BLaER1 treated with 17β-estradiol and CSF1 and Interleukin-3, amounts not matched to agents 10 nM and 100 nM (cell line): ENCODE measurements around the gene CLCF1.
A peak's percentile ranks its signal among the peaks of the same experiment; 100 is the strongest.

Experiments used
- H3K27ac ChIP-seq, 11 experiments: shearing (Covaris generic); formaldehyde crosslinking; 2 replicates each; pipeline ENCODE4 v1.8.1; 2022
- H3K27me3 ChIP-seq, 11 experiments: shearing (Covaris generic); formaldehyde crosslinking; 2 replicates each; pipeline ENCODE4 v1.8.1; 2022
- H3K36me3 ChIP-seq, 11 experiments: shearing (Covaris generic); formaldehyde crosslinking; 2 replicates each; pipeline ENCODE4 v1.8.1; 2022
- H3K4me1 ChIP-seq, 10 experiments: shearing (Covaris generic); formaldehyde crosslinking; 2 replicates each; pipeline ENCODE4 v1.8.1; 2022
- H3K4me2 ChIP-seq, 11 experiments: shearing (Covaris generic); formaldehyde crosslinking; 2 replicates each; pipeline ENCODE4 v1.8.1; 2022
- H3K4me3 ChIP-seq, 10 experiments: shearing (Covaris generic); formaldehyde crosslinking; 2 replicates each; pipeline ENCODE4 v1.8.1; 2022
- H3K9ac ChIP-seq, 11 experiments: shearing (Covaris generic); formaldehyde crosslinking; 2 replicates each; pipeline ENCODE4 v1.8.1; 2022
- H3K9me3 ChIP-seq, 11 experiments: shearing (Covaris generic); formaldehyde crosslinking; replicated peaks in 1 of 11; 2 replicates each; pipeline ENCODE4 v1.8.1; 2022
- H4K20me1 ChIP-seq, 11 experiments: shearing (Covaris generic); formaldehyde crosslinking; 2 replicates each; pipeline ENCODE4 v1.8.1; 2022
- Cebpa-rat ChIP-seq, 11 experiments: shearing (Covaris generic); IDR thresholded peaks; 2 replicates each; pipeline ENCODE4 v1.8.1; 2022

Gene CLCF1

DNA sequence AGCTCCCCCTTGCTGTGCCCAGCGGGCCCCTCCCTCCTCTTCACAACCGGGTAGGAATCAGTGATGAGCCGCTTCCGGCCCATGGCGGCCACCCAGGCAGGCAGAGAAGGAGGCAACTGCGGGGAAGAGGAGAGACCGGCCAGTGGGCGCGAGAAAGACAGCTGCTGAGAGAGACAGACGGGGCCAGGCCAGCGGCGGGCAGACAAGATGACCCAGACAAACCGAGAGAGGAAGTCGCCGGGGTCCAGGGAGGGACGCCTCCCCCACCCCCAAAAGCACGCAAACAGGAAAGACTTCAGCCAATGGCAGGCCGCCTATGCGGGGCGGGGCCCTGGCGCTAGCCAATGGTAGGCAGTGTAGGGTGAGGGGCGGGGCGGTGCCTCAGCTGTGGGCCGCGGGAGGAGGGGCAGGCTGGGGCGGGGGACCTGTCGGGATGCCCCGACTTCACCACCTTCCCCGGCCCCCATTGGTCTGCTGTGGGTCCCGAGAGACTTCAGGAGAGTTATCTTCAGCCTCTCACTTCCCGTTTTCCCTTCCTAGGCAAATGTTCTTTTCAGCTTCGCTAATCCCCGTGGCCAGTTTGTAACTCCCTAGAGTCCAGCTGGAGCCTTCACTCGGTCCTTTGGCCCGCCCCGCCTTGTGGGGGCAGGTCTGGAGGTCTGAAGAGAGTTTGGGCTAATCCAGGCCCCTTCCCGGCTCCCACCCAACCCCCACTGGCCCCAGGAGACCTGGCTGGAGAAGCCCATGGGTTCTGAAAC is 19.9 kb downstream of the CLCF1 start, which contains the start of gene POLD4:
Gene POLD4 (minus strand): TSS at position 230 of the 758 bp plus-strand sequence. CDS start 147 bp downstream, at position 83.
- Histone ChIP-seq H3K27ac (peak within 1 kb of the TSS; percentile 87 to 99 (median 96)), H3K4me3 (peak within 1 kb of the TSS; percentile 60 to 83 (median 70)), H3K4me2 (peak within 1 kb of the TSS; percentile 91 to 100 (median 99)), H3K27me3 (no peaks in the 10 kb centered on the region), H3K9ac (peak within 1 kb of the TSS; percentile 82 to 96 (median 91)), H3K36me3 (no peaks in the 10 kb centered on the region), H4K20me1 (peaks cover 0 to 6% (median 0%) of the 10 kb centered on the region in 11 experiments; a peak in 2 of 22 replicates), H3K9me3 (no peaks in the 10 kb centered on the region), H3K4me1 (peaks cover 71 to 90% (median 84%) of the 10 kb centered on the region in 10 experiments)
- TF ChIP-seq Cebpa-rat (IDR thresholded peaks at IDR 0.05) = no peak

- H3K9ac ChIP-seq = peak overlapping the region; percentile 82 to 96 (median 91)
- no peak for TF ChIP-seq Cebpa-rat (IDR thresholded peaks at IDR 0.05)
- H4K20me1 ChIP-seq = peaks cover 0 to 6% (median 0%) of the 10 kb centered on the region in 11 experiments; a peak in 2 of 22 replicates
- peaks cover 64 to 90% (median 82%) of the 10 kb centered on the region in 10 experiments for H3K4me1 ChIP-seq
- no peaks in the 10 kb centered on the region for H3K27me3 ChIP-seq
- peak overlapping the region; percentile 60 to 83 (median 70) for H3K4me3 ChIP-seq
- no peaks in the 10 kb centered on the region for H3K36me3 ChIP-seq
- peak overlapping the region; percentile 91 to 100 (median 99) for H3K4me2 ChIP-seq
- no peaks in the 10 kb centered on the region for H3K9me3 ChIP-seq
- peak overlapping the region; percentile 87 to 99 (median 96) for H3K27ac ChIP-seq
Measured at GRCh38 chr11:67352546-67353316, 20.7 kb downstream of the CLCF1 start.

DNA sequence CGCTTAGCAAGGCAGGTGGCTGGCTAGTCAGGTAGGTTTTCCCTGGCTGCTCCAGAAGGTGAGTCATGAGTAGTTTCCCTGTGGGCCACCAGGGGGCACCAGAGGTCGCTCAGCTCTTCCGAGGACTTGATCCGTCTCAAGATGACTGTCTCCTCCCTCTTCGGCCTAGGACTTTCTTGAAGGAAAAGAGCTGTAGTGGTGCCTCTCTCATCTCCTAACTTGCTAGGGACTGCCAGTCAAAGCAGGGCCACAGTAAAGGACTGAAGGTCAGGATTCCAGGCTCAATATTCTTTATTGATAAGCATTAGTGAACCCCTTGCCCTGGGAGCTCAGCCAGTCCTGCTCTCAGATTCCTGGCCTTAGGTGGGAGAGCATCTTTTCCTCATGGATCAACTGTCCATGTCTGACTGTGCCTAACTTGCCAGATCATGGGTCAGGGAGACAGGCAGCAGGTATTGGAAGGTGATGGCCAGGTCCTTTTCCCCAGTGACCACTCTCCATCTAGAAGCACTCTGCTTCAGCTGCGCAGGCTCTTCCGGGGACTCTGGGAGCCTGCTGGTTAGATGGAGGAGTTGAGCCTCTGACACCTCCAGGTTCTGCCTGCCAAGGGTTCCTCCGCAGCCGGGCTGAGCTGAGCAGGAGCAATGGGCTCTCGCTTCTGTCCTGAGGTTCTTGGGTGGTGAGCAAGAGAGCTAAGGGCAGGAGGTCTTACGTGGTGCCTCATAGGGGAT is 22.0 kb downstream of the CLCF1 start:
- Histone ChIP-seq H3K27ac (peak overlapping the region in 9 of 11 experiments; percentile 41 to 99 (median 54); a peak in 17 of 22 replicates), H3K36me3 (no peaks in the 10 kb centered on the region), H3K4me3 (peak overlapping the region in 3 of 10 experiments; percentile 14 to 44 (median 36); a peak in 3 of 20 replicates), H3K27me3 (no peaks in the 10 kb centered on the region), H3K9me3 (no peaks in the 10 kb centered on the region), H4K20me1 (peaks cover 0 to 6% (median 0%) of the 10 kb centered on the region in 11 experiments; a peak in 2 of 22 replicates), H3K4me2 (peak overlapping the region; percentile 91 to 100 (median 99)), H3K9ac (peak overlapping the region; percentile 6 to 96 (median 58); a peak in 16 of 22 replicates), H3K4me1 (peaks cover 55 to 79% (median 71%) of the 10 kb centered on the region in 10 experiments)
- TF ChIP-seq Cebpa-rat (IDR thresholded peaks at IDR 0.05) = no peak

DNA sequence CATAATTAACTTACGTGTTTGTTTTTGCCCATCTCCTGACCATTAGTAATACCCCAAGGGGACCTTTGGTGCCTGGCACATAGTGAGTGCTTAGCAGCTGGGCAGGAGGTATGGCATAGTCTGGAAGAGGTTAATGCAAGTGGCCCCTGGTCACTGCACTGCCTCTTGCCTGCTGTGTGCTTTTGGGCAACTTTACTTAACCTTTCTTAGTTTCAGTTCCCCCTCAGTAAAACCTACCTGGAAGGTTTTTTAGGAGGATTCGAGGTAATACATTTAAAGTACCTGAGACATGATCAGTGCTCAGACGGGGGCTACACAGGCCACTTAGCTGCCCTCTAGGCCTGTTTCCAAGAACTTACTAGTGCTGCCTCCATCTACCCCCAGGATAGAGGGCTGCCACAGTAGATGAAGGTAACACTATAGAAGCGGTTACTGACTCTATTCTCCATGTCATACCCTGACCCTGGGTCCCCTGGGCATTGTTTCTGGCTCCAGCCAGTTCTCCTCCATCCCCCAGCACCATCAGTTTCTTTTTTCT is 23.4 kb downstream of the CLCF1 start:
- no peak for TF ChIP-seq Cebpa-rat (IDR thresholded peaks at IDR 0.05)
- Histone ChIP-seq H3K27ac (no peak overlapping the region), H3K4me1 (peaks cover 45 to 79% (median 71%) of the 10 kb centered on the region in 10 experiments), H3K36me3 (no peaks in the 10 kb centered on the region), H3K9ac (peak overlapping the region in 1 of 11 experiments; percentile 15; a peak in 1 of 22 replicates), H4K20me1 (peaks cover 0 to 6% (median 0%) of the 10 kb centered on the region in 11 experiments; a peak in 2 of 22 replicates), H3K27me3 (no peaks in the 10 kb centered on the region), H3K9me3 (no peaks in the 10 kb centered on the region), H3K4me2 (peak overlapping the region in 6 of 11 experiments; percentile 3 to 35 (median 21); a peak in 4 of 22 replicates), H3K4me3 (no peak overlapping the region)

DNA sequence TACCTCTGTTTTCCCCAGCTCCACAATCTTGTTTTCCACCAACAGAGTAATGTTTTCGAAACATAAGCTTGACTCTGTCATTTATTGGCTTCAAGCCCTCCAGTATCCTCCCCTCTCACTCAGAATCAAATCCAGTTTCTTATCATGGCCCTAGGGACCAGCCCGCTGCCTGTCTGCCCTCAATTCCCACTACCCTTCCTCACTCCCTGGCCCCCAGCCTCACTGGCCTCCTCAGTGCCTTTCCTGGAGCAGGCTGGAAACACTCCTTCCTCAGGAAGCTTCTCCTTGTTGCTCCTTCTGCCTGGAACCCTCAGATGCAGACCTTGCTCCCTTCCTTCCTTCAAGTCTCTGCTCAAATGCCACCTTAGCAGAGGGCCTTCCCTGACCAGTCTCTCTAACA is 23.9 kb downstream of the CLCF1 start:
- peak overlapping the region in 3 of 11 experiments; percentile 3 to 35 (median 18); a peak in 3 of 22 replicates for H3K4me2 ChIP-seq
- H3K27ac ChIP-seq = no peak overlapping the region
- no peak for TF ChIP-seq Cebpa-rat (IDR thresholded peaks at IDR 0.05)
- H4K20me1 ChIP-seq = peaks cover 0 to 6% (median 0%) of the 10 kb centered on the region in 11 experiments; a peak in 2 of 22 replicates
- H3K4me3 ChIP-seq = no peak overlapping the region
- H3K27me3 ChIP-seq = no peaks in the 10 kb centered on the region
- no peaks in the 10 kb centered on the region for H3K9me3 ChIP-seq
- H3K36me3 ChIP-seq = no peaks in the 10 kb centered on the region
- peaks cover 43 to 79% (median 71%) of the 10 kb centered on the region in 10 experiments for H3K4me1 ChIP-seq
- H3K9ac ChIP-seq = peak overlapping the region in 1 of 11 experiments; percentile 15; a peak in 1 of 22 replicates

DNA sequence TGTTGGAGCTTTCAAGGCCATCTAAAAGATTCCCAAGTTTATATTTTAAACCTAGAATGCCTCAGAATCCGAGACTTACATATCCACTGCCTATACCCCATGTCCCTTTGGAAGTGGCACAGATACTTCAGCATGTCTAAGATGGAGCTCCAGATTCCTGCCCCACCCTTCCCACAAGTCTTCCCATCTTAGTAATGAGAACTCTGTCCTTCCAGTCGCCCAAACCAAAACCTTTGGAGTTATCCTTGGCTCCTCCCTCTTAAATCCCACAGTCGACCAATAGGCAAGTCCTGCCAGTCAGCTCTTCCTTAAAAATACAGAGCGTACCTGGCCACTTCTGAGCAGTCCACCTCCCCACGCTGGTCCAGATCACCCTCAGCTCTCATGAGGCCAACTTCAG is 24.4 kb downstream of the CLCF1 start:
- H3K4me3 ChIP-seq = no peak overlapping the region
- H3K27me3 ChIP-seq = no peaks in the 10 kb centered on the region
- no peak overlapping the region for H3K27ac ChIP-seq
- H3K4me1 ChIP-seq = peaks cover 43 to 79% (median 71%) of the 10 kb centered on the region in 10 experiments
- H3K9ac ChIP-seq = peak overlapping the region in 2 of 11 experiments; percentile 15 to 16; a peak in 1 of 22 replicates
- H3K4me2 ChIP-seq = peak overlapping the region in 2 of 11 experiments; percentile 3 to 18; a peak in 1 of 22 replicates
- peaks cover 0 to 6% (median 0%) of the 10 kb centered on the region in 11 experiments; a peak in 2 of 22 replicates for H4K20me1 ChIP-seq
- no peaks in the 10 kb centered on the region for H3K9me3 ChIP-seq
- no peak for TF ChIP-seq Cebpa-rat (IDR thresholded peaks at IDR 0.05)
- no peaks in the 10 kb centered on the region for H3K36me3 ChIP-seq

- H3K9me3 ChIP-seq = no peaks in the 10 kb centered on the region
- H3K27me3 ChIP-seq = no peaks in the 10 kb centered on the region
- H3K27ac ChIP-seq = no peak overlapping the region
- H3K9ac ChIP-seq = peak overlapping the region in 2 of 11 experiments; percentile 16 to 24; a peak in 1 of 22 replicates
- H4K20me1 ChIP-seq = peaks cover 0 to 6% (median 0%) of the 10 kb centered on the region in 11 experiments; a peak in 2 of 22 replicates
- H3K4me2 ChIP-seq = no peak overlapping the region
- H3K4me1 ChIP-seq = peaks cover 43 to 81% (median 69%) of the 10 kb centered on the region in 10 experiments
- H3K36me3 ChIP-seq = no peaks in the 10 kb centered on the region
- H3K4me3 ChIP-seq = no peak overlapping the region
- no peak for TF ChIP-seq Cebpa-rat (IDR thresholded peaks at IDR 0.05)
Measured at GRCh38 chr11:67347964-67348749, 25.2 kb downstream of the CLCF1 start.
